Peyer's patch (tissue), 4 donors: ENCODE measurements around the gene LRTM2.

Source experiments
- CTCF ChIP-seq, 6 experiments: fragments of 450-650 bp in 4 of 6; fragments of 200-600 bp in 2 of 6; sonication (generic) in 1 of 6; IDR thresholded peaks; one replicate each; pipeline ENCODE4 v1.5.1; 2017 to 2019; ENCODE audit warnings: antibody characterized with exemption in 6 of 6, mild to moderate bottlenecking in 3 of 6, moderate library complexity in 1 of 6
- POLR2A ChIP-seq, 2 donors: fragments of 450-650 bp; IDR thresholded peaks; one replicate each; pipeline ENCODE4 v1.5.1; 2017; ENCODE audit warnings: antibody characterized with exemption in 2 of 2, mild to moderate bottlenecking in 2 of 2, moderate library complexity in 2 of 2

DNA sequence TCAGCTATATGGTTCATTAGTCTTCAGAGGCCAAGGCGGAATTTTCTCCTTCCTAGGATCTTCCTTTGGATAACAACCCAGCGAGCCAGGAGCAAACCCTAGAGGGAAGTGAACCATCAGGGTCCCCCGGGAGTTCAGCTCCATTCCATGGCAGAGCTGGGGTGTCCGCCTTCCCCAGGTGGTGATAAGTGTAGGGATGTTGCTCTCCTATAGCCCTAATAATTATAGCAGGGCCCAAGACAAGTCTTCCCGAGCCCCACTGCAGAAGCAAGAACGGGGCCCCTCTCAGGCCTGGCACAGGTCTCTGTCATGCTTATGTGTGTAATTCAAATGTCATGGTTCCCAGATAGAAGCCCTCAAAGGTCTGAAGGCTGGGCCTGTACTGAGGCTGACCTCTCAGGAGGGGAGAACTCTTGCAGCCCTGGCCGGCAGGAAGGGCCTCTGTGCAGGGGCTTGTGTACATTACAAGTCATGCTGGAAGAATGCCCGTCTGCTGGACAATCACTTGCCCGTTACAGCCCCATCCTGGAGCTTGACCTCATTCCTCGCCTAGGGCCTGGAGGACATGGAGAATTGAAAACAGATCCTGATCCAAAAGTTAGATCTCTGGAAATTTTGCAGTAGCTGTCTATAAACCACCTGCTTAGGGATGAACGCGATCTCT is 17.3 kb downstream of the LRTM2 start:
- TF ChIP-seq CTCF (IDR thresholded peaks at IDR 0.05) (no peak), POLR2A (IDR thresholded peaks at IDR 0.05) (no peak)
